HFF-Myc (cell line): Measurements from ENCODE around the gene ANKS1B.
"Not testable (repeated sequence)": the region's sequence is repeated elsewhere in the genome, so short reads cannot be mapped to it uniquely, and the experiment has no call there.

Experiments
- DNase-seq: peaks from one replicate; pipeline ENCODE4 v3.0.0-alpha.2; 2011; ENCODE audit warnings: low read depth; ENCODE audit errors: extremely low read depth
- H3K4me3 ChIP-seq: replicated peaks from 2 replicates; pipeline ENCODE4 v1.5.1; 2011; ENCODE audit warnings: low read depth, mild to moderate bottlenecking, control low read depth, low read length
- CTCF ChIP-seq: IDR thresholded peaks from 2 replicates; pipeline ENCODE4 v1.5.1; 2012; ENCODE audit warnings: mild to moderate bottlenecking, low read depth, low read length, control low read depth; ENCODE audit errors: missing control alignments

The ANKS1B gene

GRCh38 chr12:99598785-99599184, 386.0 kb downstream of the ANKS1B start:
- DNase-seq: no peak
- H3K4me3 ChIP-seq: no peak overlapping the region
- no peak for TF ChIP-seq CTCF

- no peak for DNase-seq
- TF ChIP-seq CTCF: no peak
- no peak overlapping the region for H3K4me3 ChIP-seq
Measured at GRCh38 chr12:99596762-99597161, 388.0 kb downstream of the ANKS1B start.

- not testable (repeated sequence) for H3K4me3 ChIP-seq, DNase-seq
Measured at GRCh38 chr12:99577125-99577524, 407.6 kb downstream of the ANKS1B start.

GRCh38 chr12:99573980-99574379, 410.8 kb downstream of the ANKS1B start:
- H3K4me3 ChIP-seq: no peak overlapping the region
- TF ChIP-seq CTCF: no peak
- no peak for DNase-seq

- TF ChIP-seq CTCF: no peak
- H3K4me3 ChIP-seq: no peak overlapping the region
- DNase-seq: no peak
Measured at GRCh38 chr12:99567072-99567471, 417.7 kb downstream of the ANKS1B start.

- TF ChIP-seq CTCF: no peak
- no peak overlapping the region for H3K4me3 ChIP-seq
- no peak for DNase-seq
Measured at GRCh38 chr12:99558109-99558508, 426.6 kb downstream of the ANKS1B start.

- no peak for DNase-seq
- TF ChIP-seq CTCF: no peak
- H3K4me3 ChIP-seq: no peak overlapping the region
Measured at GRCh38 chr12:99553461-99553860, 431.3 kb downstream of the ANKS1B start.
